Neural cell (in vitro differentiated cells): ENCODE data around the gene SNHG17. TPM values are rescaled to one million over a fixed set of nuclear protein-coding genes. Genes with fewer than 3 reads are reported as not detected.

Source experiments
- H2AFZ ChIP-seq: fragments of 200-600, 300-800 bp; sonication (generic), shearing (Covaris generic); 2 replicates; pipeline ENCODE4 v1.6.0; 2014; ENCODE audit warnings: low read depth, mild to moderate bottlenecking, antibody characterized with exemption, low read length, moderate library complexity
- H3F3A ChIP-seq: fragments of 200-600 bp; shearing (Covaris generic); 2 replicates; pipeline ENCODE4 v1.6.1; 2016; ENCODE audit warnings: mild to moderate bottlenecking, moderate library complexity, mixed read lengths, antibody characterized with exemption, low read length; ENCODE audit not compliant: insufficient read depth, poor library complexity, severe bottlenecking
- H3K27ac ChIP-seq: fragments of 200-600, 300-800 bp; sonication (generic), shearing (Covaris generic); 2 replicates; pipeline ENCODE4 v1.5.1; 2014; ENCODE audit warnings: mild to moderate bottlenecking, low read length, moderate library complexity
- H3K27me3 ChIP-seq: fragments of 300-800, 200-600 bp; sonication (generic), shearing (Covaris generic); 2 replicates; pipeline ENCODE4 v1.6.0; 2014; ENCODE audit warnings: mild to moderate bottlenecking, low read depth, low read length, moderate library complexity; ENCODE audit not compliant: insufficient read depth
- H3K36me3 ChIP-seq: fragments of 300-800, 200-600 bp; sonication (generic), shearing (Covaris generic); 2 replicates; pipeline ENCODE4 v1.5.1; 2014; ENCODE audit warnings: mild to moderate bottlenecking, antibody characterized with exemption, low read length, moderate library complexity; ENCODE audit not compliant: insufficient read depth
- H3K4me2 ChIP-seq: fragments of 300-800, 200-600 bp; sonication (generic), shearing (Covaris generic); 2 replicates; pipeline ENCODE4 v1.6.0; 2014; ENCODE audit warnings: mild to moderate bottlenecking, low read length
- H3K4me3 ChIP-seq: fragments of 300-800, 200-600 bp; sonication (generic), shearing (Covaris generic); 2 replicates; pipeline ENCODE4 v1.5.1; 2014; ENCODE audit warnings: mild to moderate bottlenecking, low read length, moderate library complexity
- H3K79me2 ChIP-seq: fragments of 200-600 bp; shearing (Covaris generic); replicated peaks from 2 replicates; pipeline ENCODE4 v1.6.0; 2014; ENCODE audit warnings: mild to moderate bottlenecking, low read length, moderate library complexity; ENCODE audit not compliant: insufficient read depth
- H3K9ac ChIP-seq: fragments of 300-800, 200-600 bp; sonication (generic), shearing (Covaris generic); 2 replicates; pipeline ENCODE4 v1.6.1; 2016; ENCODE audit warnings: mild to moderate bottlenecking, low read length, mixed read lengths
- H3K9me2 ChIP-seq: fragments of 200-600 bp; shearing (Covaris generic); 2 replicates; pipeline ENCODE4 v1.6.1; 2016; ENCODE audit warnings: mild to moderate bottlenecking, low read length, mixed read lengths; ENCODE audit not compliant: insufficient read depth
- H3K9me3 ChIP-seq: fragments of 200-600, 300-800 bp; sonication (generic), shearing (Covaris generic); 2 replicates; pipeline ENCODE4 v1.6.1; 2016; ENCODE audit warnings: mild to moderate bottlenecking, mixed run types, low read length, moderate library complexity, mixed read lengths
- H4K20me1 ChIP-seq: fragments of 200-600 bp; shearing (Covaris generic); 2 replicates; pipeline ENCODE4 v1.6.1; 2016; ENCODE audit warnings: mild to moderate bottlenecking, mixed run types; ENCODE audit not compliant: insufficient read depth
- EP300 ChIP-seq: fragments of 450-650 bp; conservative IDR thresholded peaks from 2 replicates; pipeline ENCODE4 v1.6.1; 2014; ENCODE audit warnings: antibody characterized with exemption, mild to moderate bottlenecking, moderate library complexity; ENCODE audit not compliant: poor library complexity, severe bottlenecking
- EZH2 ChIP-seq: fragments of 200-600, 300-800 bp; shearing (Covaris generic), sonication (generic); IDR thresholded peaks from 2 replicates; pipeline ENCODE4 v1.6.1; 2014; ENCODE audit warnings: antibody characterized with exemption, low read length, borderline replicate concordance, mild to moderate bottlenecking; ENCODE audit not compliant: insufficient read depth, poor library complexity, severe bottlenecking
- MXI1 ChIP-seq: fragments of 450-650 bp; conservative IDR thresholded peaks from 2 replicates; pipeline ENCODE4 v1.6.1; 2014; ENCODE audit warnings: antibody characterized with exemption, mild to moderate bottlenecking; ENCODE audit not compliant: poor library complexity, severe bottlenecking
- POLR2AphosphoS5 ChIP-seq: IDR thresholded peaks from 2 replicates; pipeline ENCODE4 v1.6.1; 2012
- RAD21 ChIP-seq: fragments of 450-650 bp; conservative IDR thresholded peaks from 2 replicates; pipeline ENCODE4 v1.6.1; 2014; ENCODE audit warnings: antibody characterized with exemption, mild to moderate bottlenecking, moderate library complexity
- SMC3 ChIP-seq: fragments of 450-650 bp; conservative IDR thresholded peaks from 2 replicates; pipeline ENCODE4 v1.6.1; 2014; ENCODE audit warnings: antibody characterized with exemption, mild to moderate bottlenecking, moderate library complexity; ENCODE audit not compliant: poor library complexity
- TAF1 ChIP-seq: IDR thresholded peaks from 2 replicates; pipeline ENCODE4 v1.6.1; 2012; ENCODE audit warnings: low read depth
- polyA plus RNA-seq: library from polyadenylated mRNA; depleted of rRNA; stranded (reverse); fragments of >200 nt; gene quantifications from 2 replicates; pipeline ENCODE4 v1.2.3, GENCODE V29; 2014
- TF ChIP-seq, protein P1 (sequence below): IDR thresholded peaks from 2 replicates; pipeline ENCODE4 v1.6.1; 2012; ENCODE audit warnings: borderline replicate concordance
- TF ChIP-seq, protein P2 (sequence below): fragments of 450-650 bp; IDR thresholded peaks from 2 replicates; pipeline ENCODE4 v1.5.1; 2014; ENCODE audit warnings: antibody characterized with exemption, mild to moderate bottlenecking, moderate library complexity; ENCODE audit not compliant: poor library complexity, severe bottlenecking

The SNHG17 gene
- polyA plus RNA-seq, 1 donor from 2014 or later = 23.1 TPM

DNA sequence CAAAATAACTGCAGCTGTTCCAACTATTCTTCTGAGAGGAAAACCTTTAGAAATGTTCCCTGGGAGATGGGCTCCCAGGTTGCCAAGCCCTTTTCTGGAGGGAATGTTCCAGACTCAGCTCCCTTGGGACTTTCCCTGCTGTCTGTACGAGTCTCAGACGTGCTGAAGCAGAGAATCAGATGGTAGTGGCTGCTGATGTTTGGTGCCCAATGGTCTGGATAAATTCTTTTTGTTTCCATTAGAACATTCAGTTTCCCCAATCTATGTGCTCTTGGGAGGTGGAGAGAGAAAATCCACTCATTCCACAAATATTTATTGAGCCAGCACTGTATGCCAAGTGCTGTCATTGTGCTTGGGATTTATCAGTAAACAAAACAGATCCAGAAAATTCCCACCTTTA is 40.0 kb downstream of the SNHG17 start:
- no peak overlapping the region for H3K4me2 ChIP-seq
- no peaks in the 10 kb centered on the region for H3K9me3 ChIP-seq
- no peaks in the 10 kb centered on the region for H3K9me2 ChIP-seq
- no peak overlapping the region for H2AFZ ChIP-seq
- no peaks in the 10 kb centered on the region for H3K36me3 ChIP-seq
- no peaks in the 10 kb centered on the region for H4K20me1 ChIP-seq
- no peaks in the 10 kb centered on the region for H3K27me3 ChIP-seq
- no peak overlapping the region for H3K4me3 ChIP-seq
- H3K27ac ChIP-seq = no peak overlapping the region
- H3F3A ChIP-seq = no peaks in the 10 kb centered on the region
- no peaks in the 10 kb centered on the region for H3K79me2 ChIP-seq
- no peak overlapping the region for H3K9ac ChIP-seq
- TF ChIP-seq POLR2AphosphoS5 = no peak
- TF ChIP-seq RAD21 = no peak
- TF ChIP-seq EP300 = no peak
- TF ChIP-seq TAF1 = no peak

- Histone ChIP-seq H3K9me2 (no peaks in the 10 kb centered on the region), H3K9me3 (no peaks in the 10 kb centered on the region), H3K9ac (no peak overlapping the region), H3K4me2 (no peak overlapping the region), H3K27me3 (no peaks in the 10 kb centered on the region), H3K27ac (no peak overlapping the region), H4K20me1 (no peaks in the 10 kb centered on the region), H3K4me3 (no peak overlapping the region), H3F3A (no peaks in the 10 kb centered on the region), H2AFZ (no peak overlapping the region), H3K36me3 (no peaks in the 10 kb centered on the region), H3K79me2 (no peaks in the 10 kb centered on the region)
- TF ChIP-seq RAD21 (no peak), EZH2 (no peak), POLR2AphosphoS5 (no peak), MXI1 (no peak), EP300 (no peak), SMC3 (no peak), TAF1 (no peak)
- TF ChIP-seq, protein P1, sequence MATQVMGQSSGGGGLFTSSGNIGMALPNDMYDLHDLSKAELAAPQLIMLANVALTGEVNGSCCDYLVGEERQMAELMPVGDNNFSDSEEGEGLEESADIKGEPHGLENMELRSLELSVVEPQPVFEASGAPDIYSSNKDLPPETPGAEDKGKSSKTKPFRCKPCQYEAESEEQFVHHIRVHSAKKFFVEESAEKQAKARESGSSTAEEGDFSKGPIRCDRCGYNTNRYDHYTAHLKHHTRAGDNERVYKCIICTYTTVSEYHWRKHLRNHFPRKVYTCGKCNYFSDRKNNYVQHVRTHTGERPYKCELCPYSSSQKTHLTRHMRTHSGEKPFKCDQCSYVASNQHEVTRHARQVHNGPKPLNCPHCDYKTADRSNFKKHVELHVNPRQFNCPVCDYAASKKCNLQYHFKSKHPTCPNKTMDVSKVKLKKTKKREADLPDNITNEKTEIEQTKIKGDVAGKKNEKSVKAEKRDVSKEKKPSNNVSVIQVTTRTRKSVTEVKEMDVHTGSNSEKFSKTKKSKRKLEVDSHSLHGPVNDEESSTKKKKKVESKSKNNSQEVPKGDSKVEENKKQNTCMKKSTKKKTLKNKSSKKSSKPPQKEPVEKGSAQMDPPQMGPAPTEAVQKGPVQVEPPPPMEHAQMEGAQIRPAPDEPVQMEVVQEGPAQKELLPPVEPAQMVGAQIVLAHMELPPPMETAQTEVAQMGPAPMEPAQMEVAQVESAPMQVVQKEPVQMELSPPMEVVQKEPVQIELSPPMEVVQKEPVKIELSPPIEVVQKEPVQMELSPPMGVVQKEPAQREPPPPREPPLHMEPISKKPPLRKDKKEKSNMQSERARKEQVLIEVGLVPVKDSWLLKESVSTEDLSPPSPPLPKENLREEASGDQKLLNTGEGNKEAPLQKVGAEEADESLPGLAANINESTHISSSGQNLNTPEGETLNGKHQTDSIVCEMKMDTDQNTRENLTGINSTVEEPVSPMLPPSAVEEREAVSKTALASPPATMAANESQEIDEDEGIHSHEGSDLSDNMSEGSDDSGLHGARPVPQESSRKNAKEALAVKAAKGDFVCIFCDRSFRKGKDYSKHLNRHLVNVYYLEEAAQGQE = no peak
- TF ChIP-seq, protein P2, sequence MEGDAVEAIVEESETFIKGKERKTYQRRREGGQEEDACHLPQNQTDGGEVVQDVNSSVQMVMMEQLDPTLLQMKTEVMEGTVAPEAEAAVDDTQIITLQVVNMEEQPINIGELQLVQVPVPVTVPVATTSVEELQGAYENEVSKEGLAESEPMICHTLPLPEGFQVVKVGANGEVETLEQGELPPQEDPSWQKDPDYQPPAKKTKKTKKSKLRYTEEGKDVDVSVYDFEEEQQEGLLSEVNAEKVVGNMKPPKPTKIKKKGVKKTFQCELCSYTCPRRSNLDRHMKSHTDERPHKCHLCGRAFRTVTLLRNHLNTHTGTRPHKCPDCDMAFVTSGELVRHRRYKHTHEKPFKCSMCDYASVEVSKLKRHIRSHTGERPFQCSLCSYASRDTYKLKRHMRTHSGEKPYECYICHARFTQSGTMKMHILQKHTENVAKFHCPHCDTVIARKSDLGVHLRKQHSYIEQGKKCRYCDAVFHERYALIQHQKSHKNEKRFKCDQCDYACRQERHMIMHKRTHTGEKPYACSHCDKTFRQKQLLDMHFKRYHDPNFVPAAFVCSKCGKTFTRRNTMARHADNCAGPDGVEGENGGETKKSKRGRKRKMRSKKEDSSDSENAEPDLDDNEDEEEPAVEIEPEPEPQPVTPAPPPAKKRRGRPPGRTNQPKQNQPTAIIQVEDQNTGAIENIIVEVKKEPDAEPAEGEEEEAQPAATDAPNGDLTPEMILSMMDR = no peak
Measured at GRCh38 chr20:38393259-38393658, 41.9 kb downstream of the SNHG17 start.

DNA sequence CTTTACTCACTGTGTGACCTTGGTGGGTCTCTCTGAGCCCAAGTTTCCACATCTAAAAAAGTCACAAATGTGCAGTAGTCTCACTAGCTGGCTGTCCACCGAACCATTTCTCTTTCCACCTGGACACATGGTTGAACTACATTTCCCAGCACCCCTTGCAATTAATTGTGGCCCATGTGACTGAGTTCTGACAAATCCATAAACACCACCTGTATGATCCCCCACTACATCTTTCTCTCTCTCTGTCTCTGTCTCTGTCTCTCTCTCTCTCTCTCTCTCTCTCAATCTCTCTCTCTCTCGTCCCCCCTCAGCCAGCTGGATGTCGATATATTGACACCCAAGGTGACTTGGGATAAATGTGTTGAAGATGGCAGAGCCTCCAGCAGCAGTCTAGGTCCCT is 42.8 kb downstream of the SNHG17 start:
- Histone ChIP-seq H3K27ac (no peak overlapping the region), H3K27me3 (no peaks in the 10 kb centered on the region), H3K9ac (no peak overlapping the region), H3F3A (no peaks in the 10 kb centered on the region), H4K20me1 (no peaks in the 10 kb centered on the region), H2AFZ (no peak overlapping the region), H3K4me3 (no peak overlapping the region), H3K9me2 (no peaks in the 10 kb centered on the region), H3K36me3 (no peaks in the 10 kb centered on the region), H3K79me2 (no peaks in the 10 kb centered on the region), H3K4me2 (no peak overlapping the region), H3K9me3 (no peaks in the 10 kb centered on the region)
- TF ChIP-seq, protein P1 = no peak
- TF ChIP-seq EP300 (no peak), SMC3 (no peak), TAF1 (no peak), RAD21 (no peak), MXI1 (no peak), EZH2 (no peak), POLR2AphosphoS5 (no peak)
- TF ChIP-seq, protein P2 = no peak
